Stimulated activated memory B cell treated with anti-CD40 and anti-IgM and Interleukin-4, amounts not matched to agents 10 μg/mL and 1 μg/mL and 100 μg/mL, for 72 hours (primary cell): ENCODE results near the gene EEFSEC.

ENCODE experiments used
- ATAC-seq: fragments of 150-1000 bp; cut with Tn5 transposase; 2 replicates; pipeline ENCODE4 v1.10.0; 2021
- H3K27ac Mint-ChIP-seq: one replicate; pipeline ENCODE4 v1.8.0; 2022; ENCODE audit warnings: mild to moderate bottlenecking, mixed read lengths
- H3K27me3 Mint-ChIP-seq: one replicate; pipeline ENCODE4 v1.8.0; 2022; ENCODE audit warnings: mixed read lengths
- H3K36me3 Mint-ChIP-seq: one replicate; pipeline ENCODE4 v1.8.0; 2022; ENCODE audit warnings: mixed read lengths
- H3K4me1 Mint-ChIP-seq: one replicate; pipeline ENCODE4 v1.8.0; 2022; ENCODE audit warnings: mixed read lengths
- H3K4me3 Mint-ChIP-seq: one replicate; pipeline ENCODE4 v1.8.0; 2022; ENCODE audit warnings: mild to moderate bottlenecking, moderate library complexity, mixed read lengths
- H3K9me3 Mint-ChIP-seq: one replicate; pipeline ENCODE4 v1.8.0; 2022; ENCODE audit warnings: mixed read lengths

EEFSEC gene

GRCh38 chr3:128392021-128392420 lies 238.7 kb downstream of the EEFSEC start:
- H3K27ac Mint-ChIP-seq, result no peak overlapping the region
- H3K27me3 Mint-ChIP-seq, result no peaks in the 10 kb centered on the region
- no peaks in the 10 kb centered on the region for H3K9me3 Mint-ChIP-seq
- no peaks in the 10 kb centered on the region for H3K4me1 Mint-ChIP-seq
- no peak overlapping the region for H3K4me3 Mint-ChIP-seq
- ATAC-seq, result no peak
- H3K36me3 Mint-ChIP-seq, result peaks cover 13% of the 10 kb centered on the region

DNA sequence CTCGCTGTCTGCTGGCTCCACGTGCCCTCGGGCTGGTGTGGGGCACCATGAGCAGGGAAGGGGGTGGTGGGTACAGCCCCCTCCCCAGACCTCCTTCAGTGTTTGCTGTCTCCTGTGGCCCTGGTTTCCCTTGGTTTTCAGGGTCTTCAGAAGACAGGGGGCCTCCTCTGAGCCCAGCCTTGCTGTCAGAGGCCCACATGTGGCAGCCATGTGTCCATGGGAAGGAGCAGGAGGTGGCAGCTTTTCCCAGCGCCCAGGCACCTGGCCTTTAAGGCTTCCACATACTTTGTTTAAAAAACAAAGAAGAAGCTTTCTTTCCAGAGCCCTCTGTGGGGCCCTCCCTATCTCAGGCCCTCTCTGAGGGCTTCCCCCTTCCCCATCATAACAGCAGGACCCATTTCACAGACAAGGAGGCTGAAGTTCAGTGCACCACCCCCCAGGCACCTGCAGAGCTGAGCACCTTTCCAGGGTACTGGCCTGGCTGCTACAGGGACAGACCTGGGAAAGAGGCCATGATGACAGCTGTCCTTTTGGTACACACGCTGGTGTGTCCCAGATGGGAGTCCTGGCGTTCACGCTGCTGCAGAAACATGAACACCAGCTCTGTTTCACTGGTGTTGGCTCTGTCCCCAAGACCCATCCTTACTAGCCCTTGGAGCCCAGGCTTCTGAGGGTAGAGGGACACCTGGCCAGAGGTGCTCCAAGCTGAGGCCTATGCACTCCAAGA lies 239.7 kb downstream of the EEFSEC start:
- Mint-ChIP-seq H3K36me3 (peaks cover 12% of the 10 kb centered on the region), H3K27ac (no peak overlapping the region), H3K4me3 (no peak overlapping the region), H3K9me3 (no peaks in the 10 kb centered on the region), H3K4me1 (no peaks in the 10 kb centered on the region), H3K27me3 (no peaks in the 10 kb centered on the region)
- ATAC-seq, result no peak

DNA sequence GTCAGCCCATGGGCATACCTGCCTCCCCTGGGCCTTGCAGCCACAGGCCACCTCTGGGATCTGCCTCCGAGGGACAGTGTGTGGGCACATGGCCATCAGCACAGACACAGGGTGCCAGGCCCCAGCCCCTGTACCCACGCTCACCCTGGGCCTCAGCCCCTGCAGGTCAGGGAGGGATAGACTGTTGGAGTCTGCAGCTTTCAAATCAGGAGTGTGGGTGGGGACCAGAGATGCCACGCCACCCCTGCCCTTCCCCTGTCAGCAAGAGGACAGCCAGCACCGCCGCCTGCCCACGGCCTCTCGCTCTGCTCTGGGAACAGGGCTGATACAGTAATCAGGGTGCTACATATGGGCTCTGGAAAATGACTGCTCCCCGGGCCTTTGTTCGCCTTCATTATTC lies 240.8 kb downstream of the EEFSEC start:
- H3K27ac Mint-ChIP-seq, result no peak overlapping the region
- no peak for ATAC-seq
- H3K4me1 Mint-ChIP-seq, result no peaks in the 10 kb centered on the region
- no peaks in the 10 kb centered on the region for H3K9me3 Mint-ChIP-seq
- no peaks in the 10 kb centered on the region for H3K27me3 Mint-ChIP-seq
- H3K4me3 Mint-ChIP-seq, result no peak overlapping the region
- peaks cover 7% of the 10 kb centered on the region for H3K36me3 Mint-ChIP-seq

GRCh38 chr3:128395046-128395445 lies 241.8 kb downstream of the EEFSEC start:
- H3K4me1 Mint-ChIP-seq, result no peaks in the 10 kb centered on the region
- no peaks in the 10 kb centered on the region for H3K27me3 Mint-ChIP-seq
- H3K4me3 Mint-ChIP-seq, result no peak overlapping the region
- no peaks in the 10 kb centered on the region for H3K9me3 Mint-ChIP-seq
- H3K36me3 Mint-ChIP-seq, result peaks cover 7% of the 10 kb centered on the region
- ATAC-seq, result no peak
- no peak overlapping the region for H3K27ac Mint-ChIP-seq

DNA sequence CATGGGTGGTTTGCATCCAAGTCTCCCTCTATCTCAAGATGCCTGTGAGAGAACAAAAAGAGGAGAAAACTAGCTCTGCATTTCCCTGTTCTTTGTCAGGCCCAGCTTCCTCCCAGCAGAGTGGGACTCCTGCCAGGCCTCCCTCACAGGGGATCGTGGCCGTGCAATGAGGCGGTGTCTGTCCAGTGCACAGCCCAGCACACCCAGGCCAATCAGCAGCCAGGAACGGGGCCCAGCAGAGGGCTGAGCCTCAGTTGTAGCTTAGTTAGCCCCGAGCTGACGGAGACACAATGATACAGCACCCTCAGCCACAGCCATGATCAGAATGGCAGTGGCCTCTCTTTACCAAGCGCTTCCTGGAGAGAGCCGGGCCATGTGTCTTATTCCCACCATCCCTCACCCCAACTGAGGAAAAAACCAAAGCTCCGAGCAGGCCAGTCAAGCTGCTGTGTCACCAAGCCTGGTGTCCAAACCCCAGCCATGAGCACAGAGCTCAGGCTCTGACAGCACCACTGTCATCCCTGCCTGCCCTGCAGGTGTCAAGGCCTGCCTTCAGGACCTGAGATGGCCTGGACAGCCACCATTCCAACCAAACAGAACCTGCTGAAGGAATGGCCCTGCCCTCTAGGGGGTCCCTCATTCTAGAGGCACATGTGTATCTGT lies 242.3 kb downstream of the EEFSEC start:
- no peak for ATAC-seq
- H3K27me3 Mint-ChIP-seq, result no peaks in the 10 kb centered on the region
- H3K36me3 Mint-ChIP-seq, result peaks cover 5% of the 10 kb centered on the region
- no peaks in the 10 kb centered on the region for H3K9me3 Mint-ChIP-seq
- H3K4me1 Mint-ChIP-seq, result no peaks in the 10 kb centered on the region
- H3K4me3 Mint-ChIP-seq, result no peak overlapping the region
- H3K27ac Mint-ChIP-seq, result no peak overlapping the region

DNA sequence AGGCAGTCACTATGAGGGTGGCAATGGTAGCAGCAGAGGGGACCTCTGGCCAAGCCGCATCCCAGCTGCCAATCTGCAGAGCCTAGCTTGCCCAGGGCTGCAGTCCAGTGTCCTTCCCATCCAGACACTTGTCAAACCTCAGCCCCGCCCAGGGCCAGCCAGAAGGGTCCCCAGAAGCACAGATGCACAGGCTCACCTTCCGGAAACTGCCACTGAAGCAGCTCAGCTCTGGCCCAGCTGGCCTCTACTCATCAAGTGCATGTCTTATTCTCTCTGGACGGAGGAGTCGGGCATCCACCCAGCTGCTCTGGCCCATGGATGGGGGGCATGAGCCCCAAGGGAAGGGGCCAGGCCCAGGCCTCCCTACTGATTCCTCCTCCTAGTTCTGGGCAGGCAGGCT lies 244.2 kb downstream of the EEFSEC start:
- no peak for ATAC-seq
- H3K9me3 Mint-ChIP-seq, result no peaks in the 10 kb centered on the region

DNA sequence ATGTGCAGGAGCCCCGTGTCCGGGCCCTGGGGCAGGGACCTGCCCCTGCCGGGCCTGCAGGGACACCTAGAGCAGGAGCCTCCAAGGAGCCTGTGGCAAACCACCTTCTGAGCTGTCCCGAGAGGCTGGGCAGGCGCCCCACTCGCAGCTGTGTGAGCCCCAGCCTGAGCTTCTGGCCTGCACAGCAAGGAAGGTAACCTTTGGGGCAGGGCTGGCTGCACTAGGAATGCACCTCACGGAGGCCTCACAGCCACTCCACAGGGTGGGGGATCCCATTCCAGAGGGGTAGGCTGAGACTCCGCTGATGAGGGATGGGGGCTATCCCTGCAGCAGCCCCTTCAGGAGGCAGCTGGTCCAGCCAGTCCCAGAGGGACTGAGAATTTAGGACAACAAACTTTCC lies 245.3 kb downstream of the EEFSEC start:
- no peaks in the 10 kb centered on the region for H3K36me3 Mint-ChIP-seq

More for the DNA sequence above, 244.2 kb downstream of the EEFSEC start:
- Mint-ChIP-seq H3K27me3 (no peaks in the 10 kb centered on the region), H3K27ac (no peak overlapping the region), H3K4me3 (no peak overlapping the region), H3K36me3 (no peaks in the 10 kb centered on the region), H3K4me1 (no peaks in the 10 kb centered on the region)

DNA sequence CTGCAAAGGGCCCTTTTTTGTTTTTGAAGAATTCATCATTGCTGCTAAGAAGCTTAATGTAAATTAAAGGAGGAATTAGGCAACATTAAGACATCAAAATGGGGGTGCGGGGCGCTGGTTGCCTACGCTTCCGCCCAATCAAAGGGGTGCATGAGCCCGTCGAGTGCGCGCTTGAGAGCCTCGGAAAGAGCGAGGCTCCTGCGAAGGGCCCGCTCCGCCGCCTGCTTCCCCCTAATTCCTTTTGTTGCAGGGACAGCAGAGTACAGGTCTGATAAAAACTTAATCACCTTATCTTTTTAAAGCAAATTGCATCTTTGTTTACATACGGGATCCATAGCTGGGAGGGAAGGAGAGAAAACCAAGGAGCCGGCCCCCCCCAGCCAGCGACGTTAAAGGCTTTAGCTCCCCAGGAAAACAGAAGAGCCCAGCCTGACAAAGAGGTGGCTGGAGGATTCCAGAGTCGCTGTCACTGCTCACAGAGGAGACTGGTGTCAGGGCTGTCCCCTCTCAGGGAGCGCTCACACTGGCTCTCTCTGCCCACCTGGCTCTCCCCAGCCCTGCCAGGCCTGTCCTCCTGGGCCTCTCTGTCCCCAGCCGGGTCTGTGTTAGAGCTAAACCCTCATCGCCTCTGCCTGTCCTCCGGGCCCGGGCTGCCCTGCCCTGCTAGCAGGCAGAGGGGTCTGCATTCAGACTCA lies 246.1 kb downstream of the EEFSEC start:
- H3K4me1 Mint-ChIP-seq, result no peaks in the 10 kb centered on the region
- no peak overlapping the region for H3K27ac Mint-ChIP-seq
- no peaks in the 10 kb centered on the region for H3K36me3 Mint-ChIP-seq
- H3K4me3 Mint-ChIP-seq, result no peak overlapping the region
- ATAC-seq, result no peak
- no peaks in the 10 kb centered on the region for H3K27me3 Mint-ChIP-seq
- H3K9me3 Mint-ChIP-seq, result no peaks in the 10 kb centered on the region

More for the DNA sequence above, 245.3 kb downstream of the EEFSEC start:
- H3K4me3 Mint-ChIP-seq, result no peak overlapping the region
- H3K27me3 Mint-ChIP-seq, result no peaks in the 10 kb centered on the region
- H3K9me3 Mint-ChIP-seq, result no peaks in the 10 kb centered on the region
- H3K27ac Mint-ChIP-seq, result no peak overlapping the region
- no peak for ATAC-seq
- H3K4me1 Mint-ChIP-seq, result no peaks in the 10 kb centered on the region

DNA sequence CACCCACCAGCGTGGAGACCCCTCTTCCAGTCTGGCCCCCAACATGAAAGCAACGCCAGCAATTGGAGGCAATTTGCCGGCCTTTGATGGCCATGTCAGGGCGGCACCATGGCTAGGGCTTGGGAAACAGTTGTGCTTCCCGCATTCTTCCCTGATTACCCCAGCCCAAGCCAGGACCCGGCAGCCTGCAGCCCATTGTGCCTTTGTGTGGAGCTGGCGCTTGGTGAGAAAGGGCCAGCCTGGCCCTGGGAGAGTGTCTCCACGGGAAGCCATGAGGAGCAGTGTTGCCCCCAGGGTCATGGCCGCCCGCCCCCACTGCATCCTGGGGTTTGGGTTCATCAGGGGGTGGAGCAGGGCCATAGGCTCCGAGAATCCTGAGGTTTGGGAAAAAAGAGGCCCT lies 247.4 kb downstream of the EEFSEC start:
- Mint-ChIP-seq H3K27me3 (no peaks in the 10 kb centered on the region), H3K27ac (no peak overlapping the region), H3K36me3 (no peaks in the 10 kb centered on the region), H3K4me3 (no peak overlapping the region), H3K9me3 (no peaks in the 10 kb centered on the region), H3K4me1 (no peaks in the 10 kb centered on the region)
- no peak for ATAC-seq

- H3K27me3 Mint-ChIP-seq, result no peaks in the 10 kb centered on the region
- no peaks in the 10 kb centered on the region for H3K9me3 Mint-ChIP-seq
- no peaks in the 10 kb centered on the region for H3K4me1 Mint-ChIP-seq
- H3K36me3 Mint-ChIP-seq, result no peaks in the 10 kb centered on the region
- no peak overlapping the region for H3K4me3 Mint-ChIP-seq
- H3K27ac Mint-ChIP-seq, result no peak overlapping the region
- ATAC-seq, result no peak
Observed at GRCh38 chr3:128402319-128402718, 249.0 kb downstream of the EEFSEC start.

DNA sequence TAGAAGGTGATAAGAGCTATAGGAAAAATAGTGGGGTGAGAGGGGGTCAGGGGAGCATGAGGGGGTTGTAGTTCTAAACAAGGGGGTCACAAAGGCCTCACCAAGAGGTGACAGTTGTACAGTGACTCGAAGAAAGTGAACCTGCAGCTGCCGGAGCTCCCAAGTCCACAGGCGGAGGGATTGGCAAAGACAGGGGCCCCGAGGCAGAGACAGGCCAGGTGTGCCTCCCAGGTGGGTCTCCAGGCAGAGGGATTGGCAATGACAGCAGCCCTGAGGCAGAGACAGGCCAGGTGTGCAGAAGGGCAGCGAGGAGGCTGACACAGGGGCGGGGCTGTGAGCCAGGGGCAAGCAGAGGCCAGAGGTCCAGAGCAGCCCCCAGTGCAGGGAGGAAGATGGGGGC lies 249.7 kb downstream of the EEFSEC start:
- Mint-ChIP-seq H3K27ac (no peak overlapping the region), H3K36me3 (peaks cover 4% of the 10 kb centered on the region), H3K4me1 (no peaks in the 10 kb centered on the region)

DNA sequence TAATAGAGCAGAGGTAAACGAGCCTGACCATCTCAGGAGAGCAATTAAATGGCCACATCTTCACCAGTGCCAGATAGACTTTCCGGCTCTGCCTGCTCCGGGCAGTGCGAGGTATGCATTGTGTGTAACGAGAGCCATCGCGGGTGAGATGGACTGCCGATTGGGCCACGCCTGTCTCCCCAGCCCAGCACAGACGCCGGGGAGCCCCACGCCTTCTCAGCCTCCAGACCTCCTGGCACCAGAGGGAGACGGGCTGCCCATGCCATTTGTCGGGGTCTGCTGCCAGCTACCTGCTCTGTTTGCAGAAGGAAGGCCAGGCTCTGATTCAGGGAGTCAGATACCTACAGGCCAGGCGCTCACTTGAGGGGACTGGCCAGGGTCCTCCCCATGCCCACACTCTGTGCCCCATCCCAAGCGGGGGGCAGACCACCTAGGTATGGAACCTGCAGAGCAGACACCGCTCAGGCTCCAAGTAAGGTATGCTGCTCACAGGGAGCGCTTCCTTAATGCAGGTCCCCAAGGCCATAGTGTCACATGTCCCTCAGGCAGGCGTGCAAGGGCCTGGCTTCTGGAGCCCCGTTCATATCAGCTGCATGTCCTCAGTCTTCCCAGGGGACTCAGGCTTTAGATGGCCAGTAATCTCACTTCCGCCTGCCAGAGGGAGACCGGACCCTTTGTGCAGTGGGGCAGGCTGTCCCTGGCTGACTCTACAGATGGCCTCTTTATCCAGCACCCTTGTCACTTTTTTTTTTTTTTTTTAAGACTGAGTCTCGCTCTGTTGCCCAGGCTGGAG lies 251.2 kb downstream of the EEFSEC start:
- H3K27me3 Mint-ChIP-seq, result no peaks in the 10 kb centered on the region
- no peak for ATAC-seq
- H3K9me3 Mint-ChIP-seq, result no peaks in the 10 kb centered on the region
- no peak overlapping the region for H3K4me3 Mint-ChIP-seq
- no peaks in the 10 kb centered on the region for H3K4me1 Mint-ChIP-seq
- H3K36me3 Mint-ChIP-seq, result peaks cover 11% of the 10 kb centered on the region
- no peak overlapping the region for H3K27ac Mint-ChIP-seq

More for the DNA sequence above, 249.7 kb downstream of the EEFSEC start:
- Mint-ChIP-seq H3K27me3 (no peaks in the 10 kb centered on the region), H3K4me3 (no peak overlapping the region), H3K9me3 (no peaks in the 10 kb centered on the region)
- no peak for ATAC-seq

GRCh38 chr3:128405554-128406277 lies 252.4 kb downstream of the EEFSEC start:
- no peak for ATAC-seq
- H3K27me3 Mint-ChIP-seq, result no peaks in the 10 kb centered on the region
- H3K27ac Mint-ChIP-seq, result no peak overlapping the region
- peaks cover 11% of the 10 kb centered on the region for H3K36me3 Mint-ChIP-seq
- no peak overlapping the region for H3K4me3 Mint-ChIP-seq
- no peaks in the 10 kb centered on the region for H3K9me3 Mint-ChIP-seq
- H3K4me1 Mint-ChIP-seq, result no peaks in the 10 kb centered on the region

- Mint-ChIP-seq H3K27ac (no peak overlapping the region), H3K27me3 (no peaks in the 10 kb centered on the region), H3K36me3 (peaks cover 11% of the 10 kb centered on the region), H3K4me3 (no peak overlapping the region), H3K9me3 (no peaks in the 10 kb centered on the region), H3K4me1 (no peaks in the 10 kb centered on the region)
- ATAC-seq, result no peak
Observed at GRCh38 chr3:128407247-128407646, 254.0 kb downstream of the EEFSEC start.
